ENCODE results near the gene CARD11.

DNA sequence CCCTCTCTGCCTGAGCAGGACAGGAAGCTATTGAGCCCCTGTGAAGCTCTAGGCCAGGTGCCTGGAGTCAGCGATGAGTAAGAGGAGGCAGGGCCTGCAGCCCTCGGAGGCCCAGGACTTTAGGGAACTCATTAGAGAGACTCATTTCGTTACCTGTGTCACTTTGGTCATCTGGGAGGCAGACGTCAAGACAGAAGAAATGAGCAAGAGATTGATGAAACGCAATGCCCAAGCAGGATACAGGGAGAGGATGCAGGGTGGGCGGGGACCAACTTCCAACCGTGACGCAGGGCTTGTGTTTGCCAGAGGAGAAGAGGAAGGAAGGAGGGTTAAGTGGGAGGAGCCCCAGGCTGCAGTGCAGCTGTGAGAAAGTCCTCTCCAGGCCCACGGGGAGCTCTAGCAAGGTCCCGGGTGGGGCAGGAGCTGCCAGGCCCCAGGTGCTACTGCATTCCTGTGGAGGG lies 173.2 kb downstream of the CARD11 start:
- TF ChIP-seq CBX2 (IDR thresholded peaks at IDR 0.05; ENCODE audit: low read depth, low read length) (no peak), CBX2 (CRISPR knock-in tag; IDR thresholded peaks at IDR 0.05; ENCODE audit: low read depth) (no peak), KDM6A (CRISPR knock-in tag; IDR thresholded peaks at IDR 0.05; ENCODE audit: low read depth) (no peak), ZNF891 (CRISPR knock-in tag; IDR thresholded peaks at IDR 0.05) (no peak), MEIS2 (CRISPR knock-in tag; IDR thresholded peaks at IDR 0.05) (no peak), ZNF3 (CRISPR knock-in tag; IDR thresholded peaks at IDR 0.05) (no peak), FOXM1 (CRISPR knock-in tag; IDR thresholded peaks at IDR 0.05) (no peak), ELF1 (CRISPR knock-in tag; IDR thresholded peaks at IDR 0.05) (no peak), POLR2AphosphoS5 (IDR thresholded peaks at IDR 0.05; ENCODE audit: low read depth, low read length) (no peak), ZNF589 (CRISPR knock-in tag; conservative IDR thresholded peaks at IDR 0.05) (no peak), RFX5 (IDR thresholded peaks at IDR 0.05; ENCODE audit: low read depth, low read length) (no peak)
- TF ChIP-seq, protein P1, sequence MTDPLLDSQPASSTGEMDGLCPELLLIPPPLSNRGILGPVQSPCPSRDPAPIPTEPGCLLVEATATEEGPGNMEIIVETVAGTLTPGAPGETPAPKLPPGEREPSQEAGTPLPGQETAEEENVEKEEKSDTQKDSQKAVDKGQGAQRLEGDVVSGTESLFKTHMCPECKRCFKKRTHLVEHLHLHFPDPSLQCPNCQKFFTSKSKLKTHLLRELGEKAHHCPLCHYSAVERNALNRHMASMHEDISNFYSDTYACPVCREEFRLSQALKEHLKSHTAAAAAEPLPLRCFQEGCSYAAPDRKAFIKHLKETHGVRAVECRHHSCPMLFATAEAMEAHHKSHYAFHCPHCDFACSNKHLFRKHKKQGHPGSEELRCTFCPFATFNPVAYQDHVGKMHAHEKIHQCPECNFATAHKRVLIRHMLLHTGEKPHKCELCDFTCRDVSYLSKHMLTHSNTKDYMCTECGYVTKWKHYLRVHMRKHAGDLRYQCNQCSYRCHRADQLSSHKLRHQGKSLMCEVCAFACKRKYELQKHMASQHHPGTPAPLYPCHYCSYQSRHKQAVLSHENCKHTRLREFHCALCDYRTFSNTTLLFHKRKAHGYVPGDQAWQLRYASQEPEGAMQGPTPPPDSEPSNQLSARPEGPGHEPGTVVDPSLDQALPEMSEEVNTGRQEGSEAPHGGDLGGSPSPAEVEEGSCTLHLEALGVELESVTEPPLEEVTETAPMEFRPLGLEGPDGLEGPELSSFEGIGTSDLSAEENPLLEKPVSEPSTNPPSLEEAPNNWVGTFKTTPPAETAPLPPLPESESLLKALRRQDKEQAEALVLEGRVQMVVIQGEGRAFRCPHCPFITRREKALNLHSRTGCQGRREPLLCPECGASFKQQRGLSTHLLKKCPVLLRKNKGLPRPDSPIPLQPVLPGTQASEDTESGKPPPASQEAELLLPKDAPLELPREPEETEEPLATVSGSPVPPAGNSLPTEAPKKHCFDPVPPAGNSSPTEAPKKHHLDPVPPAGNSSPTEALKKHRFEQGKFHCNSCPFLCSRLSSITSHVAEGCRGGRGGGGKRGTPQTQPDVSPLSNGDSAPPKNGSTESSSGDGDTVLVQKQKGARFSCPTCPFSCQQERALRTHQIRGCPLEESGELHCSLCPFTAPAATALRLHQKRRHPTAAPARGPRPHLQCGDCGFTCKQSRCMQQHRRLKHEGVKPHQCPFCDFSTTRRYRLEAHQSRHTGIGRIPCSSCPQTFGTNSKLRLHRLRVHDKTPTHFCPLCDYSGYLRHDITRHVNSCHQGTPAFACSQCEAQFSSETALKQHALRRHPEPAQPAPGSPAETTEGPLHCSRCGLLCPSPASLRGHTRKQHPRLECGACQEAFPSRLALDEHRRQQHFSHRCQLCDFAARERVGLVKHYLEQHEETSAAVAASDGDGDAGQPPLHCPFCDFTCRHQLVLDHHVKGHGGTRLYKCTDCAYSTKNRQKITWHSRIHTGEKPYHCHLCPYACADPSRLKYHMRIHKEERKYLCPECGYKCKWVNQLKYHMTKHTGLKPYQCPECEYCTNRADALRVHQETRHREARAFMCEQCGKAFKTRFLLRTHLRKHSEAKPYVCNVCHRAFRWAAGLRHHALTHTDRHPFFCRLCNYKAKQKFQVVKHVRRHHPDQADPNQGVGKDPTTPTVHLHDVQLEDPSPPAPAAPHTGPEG (CRISPR knock-in tag; IDR thresholded peaks at IDR 0.05) = no peak
- TF ChIP-seq, protein P2, sequence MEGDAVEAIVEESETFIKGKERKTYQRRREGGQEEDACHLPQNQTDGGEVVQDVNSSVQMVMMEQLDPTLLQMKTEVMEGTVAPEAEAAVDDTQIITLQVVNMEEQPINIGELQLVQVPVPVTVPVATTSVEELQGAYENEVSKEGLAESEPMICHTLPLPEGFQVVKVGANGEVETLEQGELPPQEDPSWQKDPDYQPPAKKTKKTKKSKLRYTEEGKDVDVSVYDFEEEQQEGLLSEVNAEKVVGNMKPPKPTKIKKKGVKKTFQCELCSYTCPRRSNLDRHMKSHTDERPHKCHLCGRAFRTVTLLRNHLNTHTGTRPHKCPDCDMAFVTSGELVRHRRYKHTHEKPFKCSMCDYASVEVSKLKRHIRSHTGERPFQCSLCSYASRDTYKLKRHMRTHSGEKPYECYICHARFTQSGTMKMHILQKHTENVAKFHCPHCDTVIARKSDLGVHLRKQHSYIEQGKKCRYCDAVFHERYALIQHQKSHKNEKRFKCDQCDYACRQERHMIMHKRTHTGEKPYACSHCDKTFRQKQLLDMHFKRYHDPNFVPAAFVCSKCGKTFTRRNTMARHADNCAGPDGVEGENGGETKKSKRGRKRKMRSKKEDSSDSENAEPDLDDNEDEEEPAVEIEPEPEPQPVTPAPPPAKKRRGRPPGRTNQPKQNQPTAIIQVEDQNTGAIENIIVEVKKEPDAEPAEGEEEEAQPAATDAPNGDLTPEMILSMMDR (CRISPR knock-in tag; IDR thresholded peaks at IDR 0.05) = no peak
- TF ChIP-seq, protein P3, sequence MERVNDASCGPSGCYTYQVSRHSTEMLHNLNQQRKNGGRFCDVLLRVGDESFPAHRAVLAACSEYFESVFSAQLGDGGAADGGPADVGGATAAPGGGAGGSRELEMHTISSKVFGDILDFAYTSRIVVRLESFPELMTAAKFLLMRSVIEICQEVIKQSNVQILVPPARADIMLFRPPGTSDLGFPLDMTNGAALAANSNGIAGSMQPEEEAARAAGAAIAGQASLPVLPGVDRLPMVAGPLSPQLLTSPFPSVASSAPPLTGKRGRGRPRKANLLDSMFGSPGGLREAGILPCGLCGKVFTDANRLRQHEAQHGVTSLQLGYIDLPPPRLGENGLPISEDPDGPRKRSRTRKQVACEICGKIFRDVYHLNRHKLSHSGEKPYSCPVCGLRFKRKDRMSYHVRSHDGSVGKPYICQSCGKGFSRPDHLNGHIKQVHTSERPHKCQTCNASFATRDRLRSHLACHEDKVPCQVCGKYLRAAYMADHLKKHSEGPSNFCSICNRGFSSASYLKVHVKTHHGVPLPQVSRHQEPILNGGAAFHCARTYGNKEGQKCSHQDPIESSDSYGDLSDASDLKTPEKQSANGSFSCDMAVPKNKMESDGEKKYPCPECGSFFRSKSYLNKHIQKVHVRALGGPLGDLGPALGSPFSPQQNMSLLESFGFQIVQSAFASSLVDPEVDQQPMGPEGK (CRISPR knock-in tag; IDR thresholded peaks at IDR 0.05) = no peak
